GM13976 (cell line): Measurements from ENCODE around the gene ETNK1.
"Not testable (repeated sequence)": the region's sequence is repeated elsewhere in the genome, so short reads cannot be mapped to it uniquely, and the experiment has no call there.

Experiments used
- DNase-seq: peaks from one replicate; pipeline ENCODE4 v3.0.0; 2012; ENCODE audit warnings: low spot score
- in situ Hi-C: fragments of 300-500 bp; cut with MboI; formaldehyde crosslinking; loops from one replicate; pipeline ENCODE4 v1.12.0; 2022; ENCODE audit warnings: low sequenced_read_pairs, mixed read lengths, inconsistent platforms; ENCODE audit not compliant: unreplicated experiment
- TF ChIP-seq, protein P1 (sequence below): IDR thresholded peaks from 2 replicates; pipeline ENCODE4 v1.5.1; 2012; ENCODE audit warnings: borderline replicate concordance, mild to moderate bottlenecking; ENCODE audit not compliant: insufficient read depth; ENCODE audit errors: extremely low read depth, missing control alignments, control extremely low read depth

The ETNK1 gene

DNA sequence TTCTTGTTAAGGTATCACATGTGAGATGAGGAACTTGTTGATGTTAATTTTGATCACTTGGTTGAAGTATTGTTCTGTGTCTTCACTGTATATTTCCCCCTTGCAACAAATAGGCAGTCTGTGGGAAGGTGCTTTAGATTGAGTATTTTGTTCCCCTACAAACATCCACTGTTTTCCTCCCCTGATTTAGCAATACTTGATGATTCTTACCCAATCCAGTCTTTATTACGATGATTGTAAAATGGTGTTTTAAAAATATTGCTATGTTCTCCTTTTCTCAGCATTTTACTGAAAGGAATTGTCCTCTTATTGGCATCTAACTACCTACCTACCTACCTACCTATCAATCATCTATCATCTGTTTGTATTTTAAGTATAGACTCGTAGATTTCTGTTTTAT is 66.3 kb downstream of the ETNK1 start:
- TF ChIP-seq, protein P1, sequence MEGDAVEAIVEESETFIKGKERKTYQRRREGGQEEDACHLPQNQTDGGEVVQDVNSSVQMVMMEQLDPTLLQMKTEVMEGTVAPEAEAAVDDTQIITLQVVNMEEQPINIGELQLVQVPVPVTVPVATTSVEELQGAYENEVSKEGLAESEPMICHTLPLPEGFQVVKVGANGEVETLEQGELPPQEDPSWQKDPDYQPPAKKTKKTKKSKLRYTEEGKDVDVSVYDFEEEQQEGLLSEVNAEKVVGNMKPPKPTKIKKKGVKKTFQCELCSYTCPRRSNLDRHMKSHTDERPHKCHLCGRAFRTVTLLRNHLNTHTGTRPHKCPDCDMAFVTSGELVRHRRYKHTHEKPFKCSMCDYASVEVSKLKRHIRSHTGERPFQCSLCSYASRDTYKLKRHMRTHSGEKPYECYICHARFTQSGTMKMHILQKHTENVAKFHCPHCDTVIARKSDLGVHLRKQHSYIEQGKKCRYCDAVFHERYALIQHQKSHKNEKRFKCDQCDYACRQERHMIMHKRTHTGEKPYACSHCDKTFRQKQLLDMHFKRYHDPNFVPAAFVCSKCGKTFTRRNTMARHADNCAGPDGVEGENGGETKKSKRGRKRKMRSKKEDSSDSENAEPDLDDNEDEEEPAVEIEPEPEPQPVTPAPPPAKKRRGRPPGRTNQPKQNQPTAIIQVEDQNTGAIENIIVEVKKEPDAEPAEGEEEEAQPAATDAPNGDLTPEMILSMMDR: no peak
- no peak for DNase-seq
- in situ Hi-C loops: no loop called here

DNA sequence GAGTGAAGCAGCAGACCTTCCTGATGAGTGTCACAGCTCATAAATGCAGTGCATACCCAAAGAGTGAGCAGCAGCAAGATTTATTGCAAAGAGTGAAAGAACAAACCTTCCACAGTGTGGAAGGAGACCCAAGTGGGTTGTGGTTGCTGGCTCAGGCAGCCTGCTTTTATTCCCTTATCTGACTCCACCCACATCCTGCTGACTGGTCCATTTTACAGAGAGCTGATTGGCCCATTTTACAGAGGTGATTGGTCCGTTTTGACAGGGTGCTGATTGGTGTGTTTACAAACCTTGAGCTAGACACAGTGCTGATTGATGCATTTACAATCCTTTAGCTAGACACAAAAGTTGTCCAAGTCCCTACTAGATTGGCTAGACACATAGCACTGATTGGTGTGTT is 67.5 kb downstream of the ETNK1 start:
- in situ Hi-C loops, DNase-seq: not testable (repeated sequence)

DNA sequence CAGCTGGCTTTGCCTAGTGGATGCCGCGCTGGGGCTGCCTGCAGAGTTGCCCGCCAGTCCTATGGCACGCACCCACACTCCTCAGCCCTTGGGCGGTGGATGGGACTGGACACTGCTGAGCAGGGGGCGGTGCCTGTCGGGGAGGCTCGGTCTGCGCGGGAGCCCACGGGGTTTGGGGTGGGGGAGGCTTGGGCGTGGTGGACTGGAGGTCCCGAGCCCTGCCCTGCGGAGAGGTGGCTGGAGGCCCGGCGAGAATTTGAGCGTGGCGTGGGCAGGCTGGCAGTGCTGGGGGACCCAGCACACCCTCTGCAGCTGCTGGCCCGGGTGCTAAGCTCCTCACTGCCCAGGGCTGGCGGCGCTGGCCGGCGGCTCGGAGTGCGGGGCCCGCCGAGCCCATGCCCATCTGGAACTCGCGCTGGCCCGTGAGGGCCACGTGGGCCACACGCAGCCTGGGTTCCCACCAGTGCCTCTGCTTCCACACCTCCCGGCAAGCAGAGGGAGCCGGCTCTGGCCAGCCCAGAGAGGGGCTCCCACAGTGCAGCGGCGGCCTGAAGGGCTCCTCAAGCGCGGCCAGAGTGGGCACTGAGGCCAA is 68.1 kb downstream of the ETNK1 start:
- TF ChIP-seq, protein P1: no peak
- no peak for DNase-seq
- in situ Hi-C loops: no loop called here

DNA sequence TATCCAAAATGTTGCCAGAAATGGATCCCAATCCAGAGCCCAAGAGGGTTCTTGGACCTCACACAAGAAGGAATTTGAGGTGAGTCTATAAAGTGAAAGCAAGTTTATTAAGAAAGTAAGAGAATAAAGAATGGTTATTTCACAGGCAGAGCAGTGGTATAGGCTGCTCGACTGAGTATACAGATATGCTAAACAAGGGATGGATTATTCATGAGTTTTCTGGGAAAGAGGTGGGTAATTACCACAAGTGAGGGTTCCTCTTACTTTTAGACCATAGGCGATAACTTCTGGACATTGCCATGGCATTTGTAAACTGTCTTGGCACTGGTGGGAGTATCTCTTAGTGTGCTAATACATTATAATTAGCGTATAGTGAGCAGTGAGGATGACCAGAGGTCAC is 73.6 kb downstream of the ETNK1 start:
- DNase-seq: no peak
- TF ChIP-seq, protein P1: no peak
- in situ Hi-C loops: no loop called here

DNA sequence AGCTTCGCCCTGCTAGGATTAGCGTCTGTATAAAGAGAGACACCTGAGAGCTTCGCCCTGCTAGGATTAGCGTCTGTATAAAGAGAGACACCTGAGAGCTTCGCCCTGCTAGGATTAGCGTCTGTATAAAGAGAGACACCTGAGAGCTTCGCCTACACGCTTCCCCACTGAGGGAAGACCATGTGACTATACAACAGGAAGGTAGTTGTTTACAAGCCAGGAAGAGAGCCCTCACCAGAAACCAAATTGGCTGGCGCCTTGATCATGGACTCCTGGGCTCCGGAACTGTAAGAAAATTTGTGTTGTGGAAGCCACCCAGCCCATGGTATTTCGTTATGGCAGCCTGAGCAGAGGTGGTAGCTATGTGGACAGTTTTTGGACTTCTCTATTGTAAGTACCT is 74.7 kb downstream of the ETNK1 start:
- in situ Hi-C loops, DNase-seq: not testable (repeated sequence)

DNA sequence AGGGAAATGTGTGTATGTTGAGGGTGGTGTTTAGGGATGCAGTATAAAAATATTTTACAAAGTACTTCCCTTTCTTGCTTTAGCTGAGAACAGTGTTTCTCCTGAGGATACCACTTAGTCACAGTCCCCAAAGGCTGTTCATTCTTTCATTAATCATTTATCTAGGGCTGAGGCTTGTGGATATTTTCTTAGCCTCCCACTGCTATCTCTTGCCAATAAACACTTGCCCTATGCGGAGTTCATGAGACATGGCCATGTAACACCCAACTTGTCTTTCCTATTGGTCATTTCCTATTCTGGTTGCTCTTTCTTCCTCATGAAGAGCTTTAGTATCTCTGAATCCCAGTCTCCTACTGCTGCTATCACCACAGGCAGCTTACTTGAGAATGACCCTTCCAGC is 75.1 kb downstream of the ETNK1 start:
- in situ Hi-C loops: no loop called here
- no peak for DNase-seq
- TF ChIP-seq, protein P1: no peak

DNA sequence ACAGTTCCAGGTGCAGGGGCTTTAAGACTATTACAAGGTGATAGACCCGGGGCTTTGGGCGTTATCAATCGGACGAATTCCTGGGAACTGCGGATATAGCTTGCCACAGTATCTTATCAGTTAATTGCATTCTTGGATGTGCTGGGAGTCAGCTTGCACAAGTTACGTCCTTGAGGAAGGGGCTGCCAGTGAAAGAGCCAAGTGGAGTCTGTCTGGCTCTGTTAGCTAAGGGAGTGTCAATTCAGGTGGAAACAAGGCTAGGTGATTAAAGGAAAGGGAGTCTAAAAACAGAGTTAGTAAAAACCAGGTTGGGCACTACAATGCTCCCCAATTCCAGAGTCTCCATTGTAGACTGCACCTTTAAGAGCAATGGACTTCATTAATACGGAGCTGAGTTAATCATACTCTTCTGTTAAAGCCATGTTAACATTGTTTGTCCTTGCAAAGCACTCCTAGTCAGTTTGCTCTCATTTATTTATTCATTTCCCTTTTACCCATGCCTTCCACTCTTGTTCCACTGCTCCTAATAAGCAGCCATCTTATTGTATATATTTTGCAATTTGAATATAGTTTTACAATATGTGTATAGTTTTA is 76.3 kb downstream of the ETNK1 start:
- DNase-seq, in situ Hi-C loops: not testable (repeated sequence)

DNA sequence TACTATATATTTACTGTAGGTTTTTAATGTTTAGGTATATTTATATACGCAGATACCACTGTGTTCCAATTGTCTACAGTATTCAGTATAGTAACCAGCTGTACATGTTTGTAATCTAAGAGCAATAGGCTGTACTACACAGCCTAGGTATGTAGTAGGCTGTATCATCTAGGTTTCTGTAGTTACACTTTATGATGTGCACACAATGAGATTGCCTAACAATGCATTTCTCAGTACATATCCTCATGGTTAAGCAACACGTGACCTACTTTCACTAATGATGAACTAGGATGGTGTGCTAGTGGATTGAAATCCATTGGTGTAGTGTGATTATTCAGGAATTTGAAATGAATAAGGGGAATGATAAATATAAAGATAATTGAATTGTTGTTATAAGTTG is 77.7 kb downstream of the ETNK1 start:
- TF ChIP-seq, protein P1: no peak
- DNase-seq: no peak
- in situ Hi-C loops: no loop called here
